ENCODE measurements around the gene RNF152.

The RNF152 gene

DNA sequence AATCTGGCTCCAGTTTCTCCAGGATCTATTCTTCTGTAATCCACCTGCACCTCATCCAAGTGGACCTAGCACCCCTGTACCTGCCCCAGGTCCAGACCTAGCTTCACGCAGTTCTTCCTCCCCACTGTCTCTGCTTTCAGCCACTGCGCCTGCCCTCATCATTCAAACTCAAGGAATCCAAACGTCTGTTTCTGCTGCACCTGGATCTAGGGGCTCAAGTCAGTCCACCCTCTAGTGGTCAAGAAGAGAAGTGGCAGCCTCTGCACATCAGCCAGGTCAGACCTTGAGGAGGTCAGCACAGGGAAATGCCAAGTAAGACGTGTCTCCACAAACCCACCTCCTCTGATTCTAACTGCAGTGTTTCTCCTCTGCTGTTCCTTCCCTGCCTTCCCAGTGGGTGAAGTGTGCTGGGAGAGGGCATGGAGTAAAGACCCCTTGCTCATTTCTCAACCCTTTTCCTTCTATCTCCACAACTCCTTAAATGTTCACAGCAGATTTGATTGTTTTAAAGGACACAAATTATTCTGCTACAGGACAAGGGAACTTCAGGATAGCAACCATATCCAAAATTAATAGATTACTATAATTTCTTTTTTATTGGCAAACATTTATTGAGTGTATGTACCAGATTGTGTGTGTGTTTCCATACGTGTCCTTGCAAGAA is 8.6 kb upstream of the RNF152 start (continued):
- TF ChIP-seq, protein P1, sequence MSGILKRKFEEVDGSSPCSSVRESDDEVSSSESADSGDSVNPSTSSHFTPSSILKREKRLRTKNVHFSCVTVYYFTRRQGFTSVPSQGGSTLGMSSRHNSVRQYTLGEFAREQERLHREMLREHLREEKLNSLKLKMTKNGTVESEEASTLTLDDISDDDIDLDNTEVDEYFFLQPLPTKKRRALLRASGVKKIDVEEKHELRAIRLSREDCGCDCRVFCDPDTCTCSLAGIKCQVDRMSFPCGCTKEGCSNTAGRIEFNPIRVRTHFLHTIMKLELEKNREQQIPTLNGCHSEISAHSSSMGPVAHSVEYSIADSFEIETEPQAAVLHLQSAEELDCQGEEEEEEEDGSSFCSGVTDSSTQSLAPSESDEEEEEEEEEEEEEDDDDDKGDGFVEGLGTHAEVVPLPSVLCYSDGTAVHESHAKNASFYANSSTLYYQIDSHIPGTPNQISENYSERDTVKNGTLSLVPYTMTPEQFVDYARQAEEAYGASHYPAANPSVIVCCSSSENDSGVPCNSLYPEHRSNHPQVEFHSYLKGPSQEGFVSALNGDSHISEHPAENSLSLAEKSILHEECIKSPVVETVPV (CRISPR knock-in tag; IDR thresholded peaks at IDR 0.05), result no peak
- TF ChIP-seq CSDC2 (CRISPR knock-in tag; IDR thresholded peaks at IDR 0.05), result no peak
- TF ChIP-seq ISL1 (CRISPR knock-in tag; IDR thresholded peaks at IDR 0.05), result no peak
- no peak for TF ChIP-seq ZNF565 (CRISPR knock-in tag; conservative IDR thresholded peaks at IDR 0.05; ENCODE audit: low read depth)
- TF ChIP-seq OSR1 (CRISPR knock-in tag; IDR thresholded peaks at IDR 0.05), result no peak
- no peak for TF ChIP-seq ESRRG (CRISPR knock-in tag; IDR thresholded peaks at IDR 0.05)
- TF ChIP-seq, protein P2, sequence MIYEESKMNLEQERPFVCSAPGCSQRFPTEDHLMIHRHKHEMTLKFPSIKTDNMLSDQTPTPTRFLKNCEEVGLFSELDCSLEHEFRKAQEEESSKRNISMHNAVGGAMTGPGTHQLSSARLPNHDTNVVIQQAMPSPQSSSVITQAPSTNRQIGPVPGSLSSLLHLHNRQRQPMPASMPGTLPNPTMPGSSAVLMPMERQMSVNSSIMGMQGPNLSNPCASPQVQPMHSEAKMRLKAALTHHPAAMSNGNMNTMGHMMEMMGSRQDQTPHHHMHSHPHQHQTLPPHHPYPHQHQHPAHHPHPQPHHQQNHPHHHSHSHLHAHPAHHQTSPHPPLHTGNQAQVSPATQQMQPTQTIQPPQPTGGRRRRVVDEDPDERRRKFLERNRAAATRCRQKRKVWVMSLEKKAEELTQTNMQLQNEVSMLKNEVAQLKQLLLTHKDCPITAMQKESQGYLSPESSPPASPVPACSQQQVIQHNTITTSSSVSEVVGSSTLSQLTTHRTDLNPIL (CRISPR knock-in tag; IDR thresholded peaks at IDR 0.05; ENCODE audit: low read depth), result no peak

DNA sequence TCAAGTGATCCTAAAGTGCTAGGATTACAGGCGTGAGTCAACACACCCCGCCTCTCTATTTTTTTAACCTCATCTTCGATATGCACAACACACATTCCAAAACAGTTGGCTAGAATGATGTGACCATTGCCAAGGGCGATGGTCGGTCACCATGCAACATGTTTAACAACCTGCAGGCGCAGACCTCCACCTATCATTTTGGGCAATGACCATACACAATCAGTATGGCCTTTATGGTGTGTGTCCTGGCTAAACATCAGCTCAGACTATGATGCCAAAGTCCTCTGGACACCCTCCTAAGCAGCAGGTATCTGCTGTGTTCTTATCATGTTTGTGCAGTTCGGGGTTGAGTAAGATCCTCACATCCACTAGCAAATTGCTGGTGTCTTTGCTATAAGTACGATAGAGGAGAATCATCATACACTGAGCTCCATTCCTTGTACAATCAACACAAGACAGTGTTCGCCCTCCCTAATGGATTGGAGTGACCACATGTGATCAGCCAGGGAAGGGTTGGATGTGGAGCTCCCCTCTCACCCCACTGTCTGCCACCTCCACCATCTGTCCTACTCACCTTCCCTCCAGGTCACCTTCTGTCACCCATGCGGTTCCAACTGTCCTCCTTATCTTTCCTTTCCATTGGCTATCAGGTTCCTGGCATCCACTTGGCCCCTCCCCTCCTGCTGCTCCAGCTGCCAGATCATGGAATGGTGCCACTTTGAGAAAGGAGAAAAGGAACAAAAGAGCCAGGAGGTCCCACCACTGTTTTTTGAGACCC is 7.9 kb upstream of the RNF152 start:
- TF ChIP-seq ZFP3 (CRISPR knock-in tag; IDR thresholded peaks at IDR 0.05), result no peak
- TF ChIP-seq TOX (CRISPR knock-in tag; IDR thresholded peaks at IDR 0.05; ENCODE audit: borderline replicate concordance), result no peak
- TF ChIP-seq ESRRG (CRISPR knock-in tag; IDR thresholded peaks at IDR 0.05), result no peak
- TF ChIP-seq ZNF565 (CRISPR knock-in tag; conservative IDR thresholded peaks at IDR 0.05; ENCODE audit: low read depth), result no peak
- TF ChIP-seq ISL1 (CRISPR knock-in tag; IDR thresholded peaks at IDR 0.05), result no peak
- TF ChIP-seq ZFP30 (CRISPR knock-in tag; IDR thresholded peaks at IDR 0.05), result no peak
- TF ChIP-seq, protein P3, sequence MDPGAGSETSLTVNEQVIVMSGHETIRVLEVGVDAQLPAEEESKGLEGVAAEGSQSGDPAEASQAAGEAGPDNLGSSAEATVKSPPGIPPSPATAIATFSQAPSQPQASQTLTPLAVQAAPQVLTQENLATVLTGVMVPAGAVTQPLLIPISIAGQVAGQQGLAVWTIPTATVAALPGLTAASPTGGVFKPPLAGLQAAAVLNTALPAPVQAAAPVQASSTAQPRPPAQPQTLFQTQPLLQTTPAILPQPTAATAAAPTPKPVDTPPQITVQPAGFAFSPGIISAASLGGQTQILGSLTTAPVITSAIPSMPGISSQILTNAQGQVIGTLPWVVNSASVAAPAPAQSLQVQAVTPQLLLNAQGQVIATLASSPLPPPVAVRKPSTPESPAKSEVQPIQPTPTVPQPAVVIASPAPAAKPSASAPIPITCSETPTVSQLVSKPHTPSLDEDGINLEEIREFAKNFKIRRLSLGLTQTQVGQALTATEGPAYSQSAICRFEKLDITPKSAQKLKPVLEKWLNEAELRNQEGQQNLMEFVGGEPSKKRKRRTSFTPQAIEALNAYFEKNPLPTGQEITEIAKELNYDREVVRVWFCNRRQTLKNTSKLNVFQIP (CRISPR knock-in tag; IDR thresholded peaks at IDR 0.05; ENCODE audit: borderline replicate concordance, low read depth), result no peak
- no peak for TF ChIP-seq ZC3H10 (CRISPR knock-in tag; IDR thresholded peaks at IDR 0.05)
- no peak for ATAC-seq

DNA sequence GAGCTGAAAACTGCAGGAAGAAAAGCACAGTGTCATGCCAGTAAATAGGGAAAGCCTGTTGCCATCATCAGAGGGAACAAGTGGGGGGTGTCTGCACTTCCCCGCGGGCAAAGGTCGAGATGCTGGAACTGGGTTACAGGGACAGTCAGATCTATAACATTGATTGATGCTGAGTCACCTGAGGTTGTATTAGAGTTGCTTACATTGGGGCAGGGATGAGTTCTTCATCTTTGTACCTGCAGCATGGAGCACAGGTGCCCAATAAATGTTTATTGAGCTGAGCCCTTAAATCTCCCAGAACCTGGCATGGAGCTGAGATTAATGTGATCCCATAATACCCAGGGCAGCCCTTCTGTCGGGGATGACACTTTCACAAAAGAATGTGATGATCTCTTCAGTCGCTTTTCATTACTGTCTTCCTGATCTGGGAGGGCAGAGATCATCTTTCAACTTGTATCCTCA is 5.9 kb upstream of the RNF152 start:
- no peak for ATAC-seq
- TF ChIP-seq ARNTL (CRISPR knock-in tag; IDR thresholded peaks at IDR 0.05; ENCODE audit: borderline replicate concordance, low read depth) (no peak), ZNF565 (CRISPR knock-in tag; conservative IDR thresholded peaks at IDR 0.05; ENCODE audit: low read depth) (no peak), TCF4 (CRISPR knock-in tag; IDR thresholded peaks at IDR 0.05; ENCODE audit: borderline replicate concordance) (no peak), ISL1 (CRISPR knock-in tag; IDR thresholded peaks at IDR 0.05) (no peak), SNAI2 (CRISPR knock-in tag; IDR thresholded peaks at IDR 0.05) (no peak), RARB (CRISPR knock-in tag; IDR thresholded peaks at IDR 0.05) (no peak)
- TF ChIP-seq, protein P2 (CRISPR knock-in tag; IDR thresholded peaks at IDR 0.05; ENCODE audit: low read depth), result no peak
- TF ChIP-seq, protein P1 (CRISPR knock-in tag; IDR thresholded peaks at IDR 0.05), result no peak
- TF ChIP-seq, protein P3 (CRISPR knock-in tag; IDR thresholded peaks at IDR 0.05; ENCODE audit: borderline replicate concordance, low read depth), result no peak
